DMS 273 (cell line): ENCODE measurements around the gene AIF1L.
"Not testable (repeated sequence)": the region's sequence is repeated elsewhere in the genome, so short reads cannot be mapped to it uniquely, and the experiment has no call there.

Source experiments
- DNase-seq: peaks from one replicate; lab custom pipeline; 2025; ENCODE audit not compliant: unreplicated experiment; lab: John Stamatoyannopoulos, UW

Gene AIF1L

DNA sequence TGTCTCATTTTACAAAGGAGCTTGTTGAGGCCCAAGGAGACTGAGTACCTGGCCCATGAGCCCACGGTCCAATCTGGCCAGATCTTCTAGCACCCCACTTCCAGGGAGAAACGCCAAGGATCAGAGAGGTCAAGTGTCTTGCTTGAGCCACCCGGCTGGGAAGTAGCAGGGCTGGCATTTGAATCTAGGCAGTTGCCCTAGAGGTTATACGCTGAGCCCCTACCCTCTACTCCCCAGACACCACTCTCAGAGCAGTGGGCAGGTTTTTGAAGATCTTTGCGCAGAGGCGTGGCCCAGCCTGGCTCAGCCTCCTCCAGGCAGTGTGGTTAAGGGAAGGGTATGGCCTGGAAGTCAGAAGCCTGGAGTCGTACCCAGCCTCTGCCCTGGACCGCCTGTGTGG is 23.3 kb downstream of the AIF1L start:
- no peak for DNase-seq

- no peak for DNase-seq
Observed at GRCh38 chr9:131120620-131121228, 24.4 kb downstream of the AIF1L start.

- DNase-seq: no peak
Observed at GRCh38 chr9:131121346-131121745, 25.0 kb downstream of the AIF1L start.

GRCh38 chr9:131122158-131122557 is 25.8 kb downstream of the AIF1L start:
- no peak for DNase-seq

GRCh38 chr9:131125038-131125287 is 28.6 kb downstream of the AIF1L start:
- no peak for DNase-seq

- DNase-seq: peak; percentile 99
Observed at GRCh38 chr9:131125288-131126058, 29.1 kb downstream of the AIF1L start, which contains the start of gene NUP214. NUP214 (plus strand) TSS chr9:131125586; CDS start chr9:131125705, 119 bp downstream.

DNA sequence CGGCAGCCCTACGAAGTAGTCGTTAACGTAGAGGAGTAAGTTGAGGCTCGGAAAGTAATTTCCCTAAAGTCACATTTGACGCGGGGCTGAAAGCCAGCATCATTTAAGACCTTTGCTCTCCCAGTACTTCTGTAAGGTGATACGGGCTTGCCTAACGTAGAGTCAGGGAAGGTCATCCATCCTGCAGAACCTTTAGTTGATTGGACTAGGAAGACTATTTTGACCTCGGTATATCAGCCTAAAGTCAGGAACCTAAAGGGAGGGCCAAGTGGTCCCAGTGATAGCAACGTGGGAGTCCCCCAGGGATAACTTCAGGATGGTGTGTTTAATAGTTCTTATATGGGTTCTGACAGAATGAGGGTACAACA is 29.7 kb downstream of the AIF1L start:
- DNase-seq: no peak

GRCh38 chr9:131129183-131129582 is 32.9 kb downstream of the AIF1L start:
- DNase-seq: no peak

GRCh38 chr9:131138676-131139075 is 42.3 kb downstream of the AIF1L start:
- DNase-seq: peak; percentile 35

GRCh38 chr9:131140112-131140511 is 43.8 kb downstream of the AIF1L start:
- DNase-seq: no peak

DNA sequence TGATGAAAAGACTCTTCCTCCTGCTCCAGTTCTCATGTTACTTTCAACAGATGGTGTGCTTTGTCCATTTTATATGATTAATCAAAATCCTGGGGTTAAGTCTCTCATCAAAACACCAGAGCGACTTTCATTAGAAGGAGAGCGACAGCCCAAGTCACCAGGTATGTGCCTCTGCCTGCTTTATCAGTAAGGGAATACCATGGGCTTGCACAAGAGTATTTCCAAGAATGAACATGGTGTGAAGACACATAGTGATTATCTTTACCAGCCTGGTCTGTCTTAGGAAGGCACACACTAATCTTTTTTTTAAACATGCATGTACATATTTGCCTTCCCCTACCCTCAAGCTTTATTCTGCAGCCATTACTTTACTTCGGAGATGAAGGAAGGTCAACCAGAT is 44.2 kb downstream of the AIF1L start:
- DNase-seq: no peak

- DNase-seq: no peak
Observed at GRCh38 chr9:131142160-131142559, 45.8 kb downstream of the AIF1L start.

GRCh38 chr9:131144201-131144600 is 47.9 kb downstream of the AIF1L start:
- DNase-seq: no peak

GRCh38 chr9:131145245-131145644 is 48.9 kb downstream of the AIF1L start:
- no peak for DNase-seq

DNA sequence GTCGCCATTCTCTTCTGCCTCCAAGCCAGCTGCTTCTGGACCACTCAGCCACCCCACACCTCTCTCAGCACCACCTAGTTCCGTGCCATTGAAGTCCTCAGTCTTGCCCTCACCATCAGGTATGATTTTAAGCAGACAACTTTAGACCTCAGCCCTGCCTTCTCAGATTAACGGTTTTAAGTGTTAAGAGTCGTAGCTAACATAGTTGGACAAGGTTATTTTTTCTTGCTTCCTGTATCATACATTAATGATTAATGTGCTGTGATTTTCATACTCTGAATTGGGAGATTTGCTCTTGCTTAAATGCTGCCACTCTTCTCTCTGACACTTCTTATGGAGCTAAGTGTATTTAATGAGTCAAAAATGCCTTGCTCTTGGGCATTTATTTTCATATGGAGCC is 49.9 kb downstream of the AIF1L start:
- DNase-seq: no peak

GRCh38 chr9:131148276-131148675 is 51.9 kb downstream of the AIF1L start:
- no peak for DNase-seq

DNA sequence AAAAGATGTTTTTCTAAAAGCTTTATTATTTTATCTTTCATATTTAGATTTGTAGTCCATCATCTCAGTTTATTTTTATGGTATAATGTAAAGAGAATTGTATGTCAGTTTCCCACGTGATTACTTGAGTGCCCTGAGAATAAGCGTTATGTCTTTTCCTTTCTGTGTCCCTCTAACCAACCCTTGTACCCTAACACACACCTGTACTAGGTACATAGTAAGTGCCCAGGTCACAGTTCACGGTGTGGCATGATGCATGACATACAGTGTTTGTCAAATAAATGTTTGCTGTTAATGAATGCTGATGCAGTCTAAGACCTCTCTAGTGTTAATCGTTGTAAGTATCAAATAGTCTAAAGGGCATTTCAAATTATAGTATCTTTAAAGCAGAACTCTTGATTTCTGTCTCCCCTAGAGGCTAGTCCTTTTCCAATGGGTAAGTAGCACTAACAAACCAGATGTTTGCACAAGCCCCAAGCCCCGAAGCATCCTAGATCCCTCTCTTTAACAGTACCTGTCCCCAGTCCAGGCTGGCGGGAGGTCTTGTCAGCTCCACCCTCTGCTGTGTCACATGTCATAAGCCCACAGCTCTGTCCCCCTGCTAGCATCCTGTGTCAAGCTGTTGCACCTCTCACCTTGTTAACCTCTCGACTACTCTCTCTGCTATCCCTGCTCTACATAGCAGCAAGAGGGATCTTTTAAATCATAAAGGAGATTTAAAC is 52.8 kb downstream of the AIF1L start:
- DNase-seq: no peak

- DNase-seq: no peak
Observed at GRCh38 chr9:131149688-131150053, 53.3 kb downstream of the AIF1L start.

DNA sequence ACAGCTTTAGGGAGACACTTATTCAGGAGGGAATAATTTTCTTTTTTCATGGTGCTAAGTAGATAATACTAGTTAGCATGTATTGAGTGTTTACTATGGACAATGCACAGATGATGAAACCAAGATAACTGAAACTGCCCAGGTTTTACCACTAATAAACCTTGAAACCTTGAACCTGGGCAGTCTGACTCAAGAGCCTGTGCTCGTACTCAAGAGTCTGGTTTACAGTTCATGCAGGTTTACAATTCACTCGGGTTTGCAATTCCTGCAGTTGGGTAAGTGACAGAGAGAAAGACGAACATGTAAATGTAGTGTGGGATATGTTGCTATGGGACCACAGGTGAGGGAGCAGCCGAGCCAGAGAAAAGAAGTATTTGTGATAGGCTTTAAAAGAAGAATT is 57.3 kb downstream of the AIF1L start:
- no peak for DNase-seq

DNA sequence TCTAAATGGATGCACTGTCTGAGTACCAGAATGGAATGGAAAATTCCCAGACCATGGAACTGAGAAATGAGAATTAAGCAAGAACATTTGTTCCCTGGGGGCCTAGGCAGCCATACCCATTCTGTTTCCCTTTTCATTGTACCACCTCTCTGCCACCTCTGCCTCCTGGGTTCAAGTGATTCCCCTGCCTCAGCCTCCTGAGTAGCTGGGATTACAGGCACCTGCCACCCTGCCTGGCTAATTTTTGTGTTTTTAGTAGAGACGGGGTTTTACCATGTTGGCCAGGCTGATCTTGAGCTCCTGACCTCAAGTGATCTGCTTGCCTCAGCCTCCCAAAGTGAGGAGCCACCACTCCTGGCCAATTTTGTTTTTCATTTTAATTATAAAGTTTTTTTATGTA is 62.3 kb downstream of the AIF1L start:
- DNase-seq: not testable (repeated sequence)

DNA sequence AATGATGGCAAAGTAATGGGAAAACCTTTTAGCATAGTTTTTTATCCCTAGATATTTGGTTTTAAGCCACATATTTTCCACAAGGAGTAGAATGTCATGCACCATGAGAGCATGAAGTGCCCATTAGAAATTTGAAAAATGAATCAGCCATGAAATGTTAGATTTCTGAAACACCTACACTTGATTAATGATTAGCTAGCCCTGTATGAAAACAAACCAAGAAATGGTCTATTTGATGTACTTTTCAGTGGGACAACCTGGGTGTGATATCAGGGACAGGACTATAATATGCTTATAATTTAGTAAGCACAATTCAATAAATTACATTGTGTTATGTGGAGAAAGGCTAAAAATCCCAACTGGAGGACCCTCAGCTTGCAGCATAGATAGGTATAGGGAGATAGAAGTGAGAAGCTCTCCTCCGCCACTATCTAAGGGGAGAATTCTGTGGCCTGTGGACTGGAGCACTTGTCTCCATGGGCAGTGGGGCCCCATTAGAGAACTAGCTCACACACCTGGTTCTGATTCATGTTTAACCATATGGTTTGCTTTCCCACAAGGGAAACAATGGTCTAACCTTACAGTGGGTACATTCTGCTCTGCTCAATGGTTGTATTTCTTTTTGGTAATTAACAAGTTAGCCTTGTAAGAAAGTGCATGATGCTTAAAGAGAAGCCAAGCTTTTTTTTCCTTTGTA is 64.2 kb downstream of the AIF1L start:
- no peak for DNase-seq

DNA sequence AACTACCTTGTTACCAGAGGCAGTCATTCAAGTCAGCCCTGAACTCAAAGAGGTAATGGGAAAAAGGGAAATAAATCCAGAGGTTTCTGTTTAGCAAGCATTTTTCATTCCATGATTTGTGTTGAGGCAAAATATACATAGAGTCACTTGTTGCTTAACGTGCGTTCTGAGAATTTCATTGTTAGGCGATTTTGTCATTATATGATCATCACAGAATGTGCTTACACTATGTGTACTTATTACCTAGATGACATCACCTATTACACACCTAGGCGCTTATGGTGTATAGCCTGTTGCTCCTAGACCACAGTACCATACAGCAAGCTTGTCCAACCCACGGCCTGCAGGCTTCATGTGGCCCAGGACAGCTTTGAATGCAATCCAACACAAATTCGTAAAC is 65.3 kb downstream of the AIF1L start:
- DNase-seq: no peak
